Measurements from ENCODE around the gene APCDD1L.
A peak's percentile ranks its signal among the peaks of the same experiment; 100 is the strongest.

APCDD1L gene

GRCh38 chr20:58467572-58468527 is 47.3 kb downstream of the APCDD1L start:
- peak; percentile 23; the same call in 1 of the 2 replicates for TF ChIP-seq SPI1 (IDR thresholded peaks at IDR 0.05; ENCODE audit: borderline replicate concordance, low read depth)
- TF ChIP-seq POLR2AphosphoS5 (IDR thresholded peaks at IDR 0.05; ENCODE audit: low read depth): no peak
- Histone ChIP-seq H3K4me3 (replicated peaks; ENCODE audit: insufficient read depth, low read length) (no peak overlapping the region), H3K27ac (replicated peaks) (no peak overlapping the region), H3K27me3 (ENCODE audit: insufficient read depth, poor library complexity, severe bottlenecking) (no peaks in the 10 kb centered on the region)
- no peak for DNase-seq (ENCODE audit: low read depth in 1 of 2, low spot score in 1 of 2)

- DNase-seq (ENCODE audit: low read depth in 1 of 2, low spot score in 1 of 2): no peak
- no peak for TF ChIP-seq CTCF (IDR thresholded peaks at IDR 0.05; ENCODE audit: insufficient read depth, low read length)
- no peak for TF ChIP-seq GABPA (IDR thresholded peaks at IDR 0.05; ENCODE audit: low read depth)
- TF ChIP-seq REST (IDR thresholded peaks at IDR 0.05; ENCODE audit: insufficient replicate concordance, low read depth): no peak
- no peak for TF ChIP-seq SPI1 (IDR thresholded peaks at IDR 0.05; ENCODE audit: borderline replicate concordance, low read depth)
- no peak for TF ChIP-seq POLR2AphosphoS5 (IDR thresholded peaks at IDR 0.05; ENCODE audit: low read depth)
Observed at GRCh38 chr20:58466729-58467571, 48.2 kb downstream of the APCDD1L start.

GRCh38 chr20:58466095-58466708 is 49.0 kb downstream of the APCDD1L start:
- Histone ChIP-seq H3K27ac (replicated peaks) (no peak overlapping the region), H3K4me3 (replicated peaks; ENCODE audit: insufficient read depth, low read length) (no peak overlapping the region), H3K27me3 (ENCODE audit: insufficient read depth, poor library complexity, severe bottlenecking) (no peaks in the 10 kb centered on the region)
- TF ChIP-seq POLR2AphosphoS5 (IDR thresholded peaks at IDR 0.05; ENCODE audit: low read depth): no peak
- TF ChIP-seq GABPA (IDR thresholded peaks at IDR 0.05; ENCODE audit: low read depth): no peak
- TF ChIP-seq REST (IDR thresholded peaks at IDR 0.05; ENCODE audit: insufficient replicate concordance, low read depth): no peak
- no peak for TF ChIP-seq CTCF (IDR thresholded peaks at IDR 0.05; ENCODE audit: insufficient read depth, low read length)
- TF ChIP-seq SPI1 (IDR thresholded peaks at IDR 0.05; ENCODE audit: borderline replicate concordance, low read depth): no peak
- DNase-seq (ENCODE audit: low read depth in 1 of 2, low spot score in 1 of 2): no peak

More at GRCh38 chr20:58466729-58467571, 48.2 kb downstream of the APCDD1L start:
- Histone ChIP-seq H3K4me3 (replicated peaks; ENCODE audit: insufficient read depth, low read length) (no peak overlapping the region), H3K27ac (replicated peaks) (no peak overlapping the region), H3K27me3 (ENCODE audit: insufficient read depth, poor library complexity, severe bottlenecking) (no peaks in the 10 kb centered on the region)

All from HL-60 (cell line).